ENCODE data around the gene XXYLT1. TPM values are rescaled to one million over a fixed set of nuclear protein-coding genes. Genes with fewer than 3 reads are reported as not detected.

Gene XXYLT1
- total and polyA plus RNA-seq, 12 donors: 2.2 to 7.2 (median 3.6) TPM

DNA sequence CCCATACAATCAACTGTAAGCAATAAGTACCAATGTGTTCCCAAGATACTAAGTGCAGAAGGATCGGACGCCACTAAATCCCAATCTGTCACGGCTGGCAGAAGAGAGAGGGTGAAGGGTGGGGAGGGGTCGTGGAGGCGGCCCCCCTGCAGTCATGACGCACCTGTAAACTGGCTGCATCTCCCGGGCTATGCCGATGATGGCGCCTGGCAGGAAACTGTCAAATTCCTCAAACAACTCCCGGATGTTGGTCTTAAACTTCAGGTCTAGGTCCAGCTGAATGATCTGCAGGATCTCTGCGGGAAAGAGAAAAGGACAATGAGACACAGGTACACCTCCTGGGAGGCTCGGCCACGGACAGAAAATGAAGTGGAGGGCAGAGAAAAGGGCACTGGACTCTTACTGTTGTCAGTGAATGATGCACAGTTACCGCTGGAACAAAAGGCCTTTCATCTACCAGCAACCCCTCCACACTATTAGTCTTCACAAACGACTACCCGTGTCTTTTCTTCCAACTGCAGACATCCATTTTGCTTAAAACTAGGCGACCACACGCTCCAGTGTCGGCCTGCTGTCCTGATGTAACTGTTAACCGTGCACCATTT lies 114.6 kb downstream of the XXYLT1 start:
- TF ChIP-seq CTCF (IDR thresholded peaks at IDR 0.05): no peak
- ATAC-seq (no peak), DNase-seq (no peak)
- WGBS, 2 donors: 76 to 81% methylated on average over 20 of the region's 20 CpGs
- Histone ChIP-seq H3K27ac (peak overlapping the region in 8 of 10 donors; percentile 63 to 92 (median 86)), H3K4me1 (peaks cover 41 to 93% (median 75%) of the 10 kb centered on the region in 9 donors), H3K27me3 (no peaks in the 10 kb centered on the region), H3K4me3 (no peak overlapping the region), H3K9me3 (no peaks in the 10 kb centered on the region), H3K36me3 (no peaks in the 10 kb centered on the region)
- intact Hi-C loops (cut with DNase I): loop anchor here in 3 of 10 donors (2.0 to 10.0 kb wide), 3 partner anchors 16 to 98 kb away; no protein-coding TSS in a partner anchor

DNA sequence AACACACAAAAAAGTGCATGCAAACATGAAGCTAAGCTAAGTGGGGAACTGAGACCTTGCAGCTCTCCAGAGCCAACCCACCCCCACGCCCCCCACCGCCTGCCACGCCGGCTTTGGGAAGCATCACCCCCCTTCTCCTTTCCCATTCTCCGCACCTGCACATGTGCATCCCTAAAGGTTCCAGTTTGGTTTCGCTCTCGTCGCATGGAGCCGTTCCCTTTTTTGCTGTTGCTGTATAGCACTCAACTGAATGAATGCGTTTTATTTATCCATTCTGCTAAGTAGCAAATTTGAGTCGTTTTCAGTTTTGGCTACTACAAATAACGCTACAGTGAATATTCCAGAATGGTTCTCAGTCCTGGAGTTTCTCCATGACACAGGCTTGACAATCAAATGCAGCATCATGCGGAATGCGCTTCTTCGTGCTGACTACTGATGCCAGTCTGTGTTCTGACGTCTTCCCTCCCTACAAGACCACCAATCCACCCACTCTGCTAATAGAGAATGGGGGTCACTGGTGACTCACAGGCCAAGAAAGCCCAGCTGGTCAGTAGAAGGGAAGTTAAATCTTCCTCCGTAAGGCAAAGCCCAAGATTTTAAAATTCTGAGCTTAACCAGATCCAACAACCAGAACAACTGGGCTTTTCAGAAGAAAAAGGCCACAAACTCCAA lies 115.3 kb downstream of the XXYLT1 start:
- no peaks in the 10 kb centered on the region for H3K9me3 ChIP-seq
- H3K27me3 ChIP-seq: no peaks in the 10 kb centered on the region
- ATAC-seq (no peak), DNase-seq (no peak)
- intact Hi-C loops (cut with DNase I): loop anchor here in 3 of 10 donors (2.0 to 10.0 kb wide), 3 partner anchors 17 to 99 kb away; no protein-coding TSS in a partner anchor
- TF ChIP-seq CTCF (IDR thresholded peaks at IDR 0.05): no peak
- no peaks in the 10 kb centered on the region for H3K36me3 ChIP-seq
- 70 to 73% methylated on average over 17 of the region's 17 CpGs for WGBS, 2 donors
- H3K27ac ChIP-seq: peak overlapping the region; percentile 1 to 92 (median 84)
- H3K4me1 ChIP-seq: peaks cover 41 to 93% (median 75%) of the 10 kb centered on the region in 9 donors
- no peak overlapping the region for H3K4me3 ChIP-seq

GRCh38 chr3:195154793-195155535 lies 116.0 kb downstream of the XXYLT1 start:
- ATAC-seq (peak; percentile 46 to 85 (median 79)), DNase-seq (peak; percentile 91 to 94)
- H3K36me3 ChIP-seq: no peaks in the 10 kb centered on the region
- H3K27ac ChIP-seq: peak overlapping the region; percentile 52 to 92 (median 84)
- WGBS, 2 donors: 17 to 20% methylated on average over 16 of the region's 16 CpGs
- H3K4me1 ChIP-seq: peaks cover 36 to 93% (median 73%) of the 10 kb centered on the region in 9 donors
- H3K27me3 ChIP-seq: no peaks in the 10 kb centered on the region
- TF ChIP-seq CTCF (IDR thresholded peaks at IDR 0.05): no peak
- H3K9me3 ChIP-seq: no peaks in the 10 kb centered on the region
- intact Hi-C loops (cut with DNase I): loop anchor here in 7 of 10 donors (5.0 to 10.0 kb wide), 7 partner anchors 38 to 468 kb away; partner anchors contain the start of gene FAM43A (in 1 of the 7)
- H3K4me3 ChIP-seq: no peak overlapping the region
